SJCRH30 (cell line): ENCODE data around the gene MIS18BP1. TPM values are rescaled to one million over a fixed set of nuclear protein-coding genes. Genes with fewer than 3 reads are reported as not detected.
"Not testable (repeated sequence)": the region's sequence is repeated elsewhere in the genome, so short reads cannot be mapped to it uniquely, and the experiment has no call there.

ENCODE experiments used
- DNase-seq, 2 experiments: peaks; one replicate each; pipeline ENCODE4 v3.0.0-alpha.2; 2015 to 2020
- H3K27ac ChIP-seq: fragments of 250-450 bp; sonication (Bioruptor Pico); 2 replicates; pipeline ENCODE4 v1.5.1; 2020; ENCODE audit warnings: mild to moderate bottlenecking, moderate library complexity
- H3K27me3 ChIP-seq: fragments of 250-450 bp; sonication (Bioruptor Pico); 2 replicates; pipeline ENCODE4 v1.5.1; 2020; ENCODE audit warnings: mild to moderate bottlenecking, moderate library complexity
- H3K36me3 ChIP-seq: fragments of 250-450 bp; sonication (Bioruptor Pico); 2 replicates; pipeline ENCODE4 v1.5.1; 2020; ENCODE audit warnings: mild to moderate bottlenecking, moderate library complexity
- H3K4me1 ChIP-seq: fragments of 250-450 bp; sonication (Bioruptor Pico); 2 replicates; pipeline ENCODE4 v1.5.1; 2020; ENCODE audit warnings: mild to moderate bottlenecking, moderate library complexity
- H3K4me3 ChIP-seq: fragments of 250-450 bp; sonication (Bioruptor Pico); 2 replicates; pipeline ENCODE4 v1.5.1; 2020; ENCODE audit warnings: mild to moderate bottlenecking, moderate library complexity
- H3K9me3 ChIP-seq: fragments of 250-450 bp; sonication (Bioruptor Pico); replicated peaks from 2 replicates; pipeline ENCODE4 v1.5.1; 2020; ENCODE audit warnings: mild to moderate bottlenecking, moderate library complexity
- total RNA-seq: library from RNA; depleted of rRNA; stranded (reverse); fragments of >200 nt; shearing (Covaris generic); gene quantifications from 2 replicates; pipeline ENCODE4 v1.2.3, GENCODE V29; 2014

Gene MIS18BP1
- total RNA-seq, 1 experiment from 2014 or later, result 55.0 TPM

DNA sequence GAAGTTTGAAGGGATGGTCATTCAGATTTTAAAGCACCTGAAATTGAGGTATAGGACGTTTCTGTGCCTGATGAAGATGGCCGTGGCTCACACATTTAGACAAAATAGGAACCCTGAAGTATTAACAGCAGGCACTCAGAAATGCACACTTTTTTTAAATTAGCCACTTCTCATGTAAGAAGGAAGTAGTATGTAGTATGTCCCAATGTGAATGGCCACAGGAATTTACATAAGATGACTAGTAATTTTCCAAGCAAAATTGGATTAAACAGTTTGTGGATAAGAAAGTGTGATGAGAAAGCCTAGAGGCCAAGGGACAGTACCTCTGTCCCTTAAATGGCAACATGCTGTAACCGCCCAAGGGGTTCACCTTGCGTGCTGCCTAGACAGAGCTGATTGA, 1.8 kb upstream of the MIS18BP1 start:
- H3K9me3 ChIP-seq, result peaks cover 10% of the 10 kb centered on the region
- 0 out of 2 replicates have a peak, but pooled peaks cover 6% of the 10 kb centered on the region for H3K4me1 ChIP-seq
- H3K4me3 ChIP-seq, result no peak overlapping the region
- DNase-seq, result no peak
- no peaks in the 10 kb centered on the region for H3K27me3 ChIP-seq
- H3K27ac ChIP-seq, result no peak overlapping the region
- no peaks in the 10 kb centered on the region for H3K36me3 ChIP-seq

- Histone ChIP-seq H3K27me3 (no peaks in the 10 kb centered on the region), H3K9me3 (peaks cover 10% of the 10 kb centered on the region), H3K27ac (no peak overlapping the region), H3K4me3 (peak overlapping the region; percentile 84), H3K36me3 (no peaks in the 10 kb centered on the region), H3K4me1 (0 out of 2 replicates have a peak, but pooled peaks cover 6% of the 10 kb centered on the region)
- no peak for DNase-seq
Measured at GRCh38 chr14:45253754-45254310, 830 bp upstream of the MIS18BP1 start.

GRCh38 chr14:45252366-45253069, 484 bp downstream of the MIS18BP1 start:
- peak; percentile 30 to 47 for DNase-seq
- H3K27ac ChIP-seq, result peak overlapping the region; percentile 68
- no peaks in the 10 kb centered on the region for H3K27me3 ChIP-seq

DNA sequence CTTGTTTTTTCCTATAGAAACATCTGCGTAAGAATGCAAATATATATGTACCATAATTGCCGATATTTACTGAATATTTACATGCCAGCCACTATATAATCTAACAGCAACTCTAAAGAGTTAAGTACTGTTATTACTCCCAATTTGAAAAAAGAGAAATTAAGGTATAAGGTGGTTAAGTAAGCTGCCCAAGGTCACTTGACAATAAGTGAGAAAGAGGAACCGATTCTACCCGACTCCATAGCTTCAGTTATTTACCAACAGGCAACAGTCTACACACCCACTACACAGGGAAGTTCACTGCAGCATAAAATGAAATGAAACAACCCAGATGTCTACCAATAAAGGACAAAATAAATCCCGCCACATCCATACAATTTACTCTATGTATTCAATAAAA, 1.1 kb downstream of the MIS18BP1 start:
- Histone ChIP-seq H3K27me3 (no peaks in the 10 kb centered on the region), H3K36me3 (no peaks in the 10 kb centered on the region; the same call in 1 of the 2 replicates), H3K27ac (peak overlapping the region; percentile 68), H3K4me3 (peak overlapping the region; percentile 84), H3K9me3 (no peaks in the 10 kb centered on the region), H3K4me1 (0 out of 2 replicates have a peak, but pooled peaks cover 6% of the 10 kb centered on the region)
- DNase-seq, result peak in 1 of 2 experiments; percentile 32

More at GRCh38 chr14:45252366-45253069, 484 bp downstream of the MIS18BP1 start:
- no peaks in the 10 kb centered on the region; the same call in 1 of the 2 replicates for H3K9me3 ChIP-seq
- peak overlapping the region; percentile 84 for H3K4me3 ChIP-seq
- H3K36me3 ChIP-seq, result no peaks in the 10 kb centered on the region
- H3K4me1 ChIP-seq, result 0 out of 2 replicates have a peak, but pooled peaks cover 6% of the 10 kb centered on the region

- Histone ChIP-seq H3K4me3 (no peak overlapping the region), H3K27me3 (no peaks in the 10 kb centered on the region), H3K4me1 (0 out of 2 replicates have a peak, but pooled peaks cover 6% of the 10 kb centered on the region), H3K36me3 (peaks cover 4% of the 10 kb centered on the region), H3K9me3 (no peaks in the 10 kb centered on the region), H3K27ac (no peak overlapping the region)
- DNase-seq, result peak in 1 of 2 experiments; percentile 67
Measured at GRCh38 chr14:45249856-45250575, 3.0 kb downstream of the MIS18BP1 start.

DNA sequence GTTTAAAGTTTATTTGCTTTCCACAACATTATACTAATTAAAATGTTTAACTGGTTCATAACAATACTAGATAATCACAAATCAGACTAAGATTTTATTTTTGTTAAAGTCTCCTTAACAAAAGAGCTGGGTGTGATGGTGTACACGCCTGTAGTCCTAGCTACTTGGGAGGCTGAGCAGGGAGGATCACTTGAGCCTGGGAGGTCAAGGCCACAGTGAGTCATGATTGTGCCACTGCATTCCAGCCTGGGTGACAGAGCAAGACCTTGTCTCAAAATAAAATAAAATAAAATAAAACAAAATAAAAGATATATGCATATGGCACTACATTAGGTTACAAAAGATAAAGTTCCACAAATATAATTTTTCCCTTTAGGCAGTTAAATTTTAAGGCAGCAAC, 5.6 kb downstream of the MIS18BP1 start:
- Histone ChIP-seq H3K27me3 (no peaks in the 10 kb centered on the region), H3K27ac (no peak overlapping the region), H3K9me3 (no peaks in the 10 kb centered on the region), H3K36me3 (peaks cover 4% of the 10 kb centered on the region), H3K4me1 (0 out of 2 replicates have a peak, but pooled peaks cover 6% of the 10 kb centered on the region), H3K4me3 (no peak overlapping the region)
- DNase-seq, result no peak

GRCh38 chr14:45246691-45247090, 6.3 kb downstream of the MIS18BP1 start:
- Histone ChIP-seq H3K27me3 (no peaks in the 10 kb centered on the region), H3K36me3 (peaks cover 5% of the 10 kb centered on the region), H3K4me3 (no peak overlapping the region), H3K27ac (no peak overlapping the region), H3K9me3 (no peaks in the 10 kb centered on the region), H3K4me1 (0 out of 2 replicates have a peak, but pooled peaks cover 6% of the 10 kb centered on the region)
- DNase-seq, result no peak

DNA sequence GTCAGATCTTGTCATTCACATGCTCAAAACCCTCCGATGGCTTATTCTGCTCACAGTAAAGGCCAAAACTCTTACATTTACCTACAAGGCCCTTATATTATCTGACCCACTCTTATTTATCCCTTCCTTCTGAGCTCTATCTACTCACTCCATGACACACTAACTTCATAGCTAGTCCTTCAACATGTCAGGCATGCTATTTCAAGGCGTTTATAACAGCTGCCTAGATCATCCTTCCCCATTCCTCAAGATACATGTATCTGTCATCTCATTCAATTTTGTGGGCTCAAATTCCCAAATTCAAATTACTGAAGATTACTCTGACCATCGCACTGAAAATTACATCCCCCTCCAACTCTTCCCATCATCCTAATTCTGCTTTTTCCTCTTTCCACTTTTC, 6.9 kb downstream of the MIS18BP1 start:
- no peaks in the 10 kb centered on the region for H3K9me3 ChIP-seq
- 0 out of 2 replicates have a peak, but pooled peaks cover 1% of the 10 kb centered on the region for H3K4me1 ChIP-seq
- no peak for DNase-seq
- H3K27me3 ChIP-seq, result no peaks in the 10 kb centered on the region
- no peak overlapping the region for H3K27ac ChIP-seq
- H3K36me3 ChIP-seq, result peaks cover 10% of the 10 kb centered on the region
- no peak overlapping the region for H3K4me3 ChIP-seq

DNA sequence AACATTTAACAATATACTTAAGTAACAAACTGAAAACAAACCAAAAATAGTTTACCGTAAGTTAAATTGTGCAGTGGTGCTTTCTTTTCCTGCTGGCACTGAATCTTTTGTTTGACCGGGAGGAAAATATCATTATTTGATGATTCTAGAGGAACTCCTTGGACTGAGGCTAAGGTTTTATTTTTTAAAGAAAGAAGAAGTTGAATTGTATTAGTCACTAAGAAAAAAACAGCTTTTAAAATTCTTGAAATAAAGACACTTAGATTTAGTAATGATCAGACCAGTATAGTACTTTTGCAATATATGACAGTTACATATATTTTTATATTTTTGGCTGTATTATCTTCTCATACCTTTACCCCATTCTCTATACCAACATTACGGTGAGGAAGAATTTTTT, 10.3 kb downstream of the MIS18BP1 start:
- Histone ChIP-seq H3K36me3 (peaks cover 10% of the 10 kb centered on the region), H3K27me3 (no peaks in the 10 kb centered on the region), H3K27ac (no peak overlapping the region), H3K4me1 (no peaks in the 10 kb centered on the region), H3K4me3 (no peak overlapping the region), H3K9me3 (no peaks in the 10 kb centered on the region)
- no peak for DNase-seq

DNA sequence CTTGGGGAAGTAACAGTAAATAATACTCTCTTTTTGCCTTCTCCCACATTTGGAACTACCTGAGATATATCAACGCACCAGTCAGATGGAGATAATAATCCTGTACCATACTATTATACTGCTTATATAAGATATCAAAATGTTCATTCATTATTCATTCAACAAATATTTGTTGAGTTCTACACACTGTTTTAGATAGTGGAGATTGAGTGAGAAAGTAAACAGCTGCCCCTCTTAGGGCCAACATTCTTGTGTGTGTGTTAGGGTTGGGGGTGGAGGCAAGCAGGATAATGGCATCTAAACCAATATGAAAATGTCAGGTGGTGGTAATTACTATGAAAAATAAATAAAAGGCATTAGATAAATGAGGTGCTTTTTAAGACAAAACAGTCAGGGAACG, 14.0 kb downstream of the MIS18BP1 start:
- Histone ChIP-seq H3K4me1 (no peaks in the 10 kb centered on the region), H3K27me3 (no peaks in the 10 kb centered on the region), H3K36me3 (peaks cover 8% of the 10 kb centered on the region; the same call in 1 of the 2 replicates), H3K27ac (no peak overlapping the region), H3K4me3 (no peak overlapping the region), H3K9me3 (no peaks in the 10 kb centered on the region)
- no peak for DNase-seq

DNA sequence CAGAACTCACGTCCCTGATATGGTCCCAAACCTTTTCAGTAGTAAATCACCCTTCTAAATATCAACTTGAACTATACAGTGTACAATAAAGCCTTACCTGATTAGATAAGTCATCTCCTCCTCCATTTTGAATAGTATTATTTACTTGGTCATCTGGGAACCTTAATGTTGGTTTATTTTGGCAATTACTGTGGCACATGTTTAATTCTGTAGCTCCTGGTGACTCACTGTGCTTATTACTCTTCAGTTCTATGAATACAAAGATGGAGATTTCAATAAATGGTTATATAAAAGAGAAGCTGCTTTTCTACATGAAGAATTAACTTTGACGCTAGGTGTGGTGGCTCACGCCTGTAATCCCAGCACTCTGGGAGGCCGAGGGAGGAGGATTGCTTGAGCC, 25.4 kb downstream of the MIS18BP1 start:
- no peak for DNase-seq
- H3K9me3 ChIP-seq, result no peaks in the 10 kb centered on the region
- peaks cover 52% of the 10 kb centered on the region for H3K36me3 ChIP-seq

DNA sequence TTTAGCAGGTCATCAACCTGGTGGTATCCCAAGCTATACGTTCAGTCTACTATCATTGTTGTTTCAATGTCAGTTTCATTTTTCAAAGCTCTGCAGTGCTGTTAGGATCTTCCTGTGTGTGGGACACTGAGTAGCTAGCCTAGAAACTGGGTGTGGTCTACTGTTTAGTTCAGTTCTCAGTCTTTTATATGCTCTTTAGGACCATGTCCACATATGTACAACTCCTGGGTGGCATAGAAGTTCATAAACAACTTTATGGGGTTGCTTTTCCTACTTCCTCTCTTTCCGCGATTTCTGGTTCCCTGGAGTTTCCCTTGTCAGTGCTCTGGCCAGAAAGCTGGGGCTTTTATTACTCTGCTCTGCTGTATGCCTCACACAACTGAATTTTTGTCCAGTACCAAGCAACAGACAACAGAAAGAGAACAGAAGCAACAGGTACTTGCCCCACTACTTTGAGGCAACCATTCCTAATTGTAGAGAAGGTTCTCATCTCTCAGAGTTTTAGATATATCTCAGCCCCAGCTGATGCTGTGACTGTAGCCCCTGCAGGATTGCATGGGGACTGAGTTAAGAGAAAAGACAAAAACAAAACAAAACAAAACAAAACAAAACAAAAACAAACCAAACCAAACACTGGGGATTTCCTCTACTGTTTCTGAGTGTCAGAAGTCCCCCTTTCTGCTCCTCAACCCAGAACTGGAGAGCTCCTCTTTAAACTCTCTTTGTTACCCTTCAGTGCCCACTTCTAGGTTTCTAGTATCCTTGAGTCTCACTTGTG, 30.3 kb downstream of the MIS18BP1 start:
- Histone ChIP-seq H3K36me3 (peaks cover 46% of the 10 kb centered on the region), H3K27me3 (no peaks in the 10 kb centered on the region), H3K9me3 (no peaks in the 10 kb centered on the region; the same call in 1 of the 2 replicates), H3K27ac (no peak overlapping the region), H3K4me1 (no peaks in the 10 kb centered on the region), H3K4me3 (no peak overlapping the region)
- DNase-seq, result no peak

More for the DNA sequence above, 25.4 kb downstream of the MIS18BP1 start:
- Histone ChIP-seq H3K4me3 (no peak overlapping the region), H3K27ac (no peak overlapping the region), H3K4me1 (no peaks in the 10 kb centered on the region), H3K27me3 (no peaks in the 10 kb centered on the region)

- DNase-seq, H3K4me1 ChIP-seq, H3K9me3 ChIP-seq, H3K27me3 ChIP-seq, H3K4me3 ChIP-seq, H3K27ac ChIP-seq: not testable (repeated sequence)
- H3K36me3 ChIP-seq, result peaks cover 40% of the 10 kb centered on the region
Measured at GRCh38 chr14:45214341-45214740, 38.7 kb downstream of the MIS18BP1 start.

DNA sequence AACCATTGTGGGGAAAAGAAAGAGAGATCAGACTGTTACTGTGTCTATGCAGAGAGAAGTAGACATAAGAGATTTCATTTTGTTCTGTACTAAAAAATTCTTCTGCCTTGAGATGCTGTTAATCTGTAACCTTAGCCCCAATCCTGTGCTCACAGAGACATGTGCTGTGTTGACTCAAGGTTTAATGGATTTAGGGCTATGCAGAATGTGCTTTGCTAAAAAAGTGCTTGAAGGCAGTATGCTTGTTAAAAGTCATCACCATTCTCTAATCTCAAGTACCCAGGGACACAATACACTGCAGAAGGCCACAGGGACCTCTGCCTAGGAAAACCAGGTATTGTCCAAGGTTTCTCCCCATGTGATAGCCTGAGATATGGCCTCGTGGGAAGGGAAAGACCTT, 39.3 kb downstream of the MIS18BP1 start:
- peaks cover 45% of the 10 kb centered on the region for H3K36me3 ChIP-seq

More for the DNA sequence above, 39.3 kb downstream of the MIS18BP1 start:
- not testable (repeated sequence) for H3K27me3 ChIP-seq, H3K4me3 ChIP-seq, H3K4me1 ChIP-seq, H3K27ac ChIP-seq, H3K9me3 ChIP-seq, DNase-seq
